GM12872 (cell line): ENCODE measurements around the gene SMARCA2.

ENCODE experiments used
- CTCF ChIP-seq: IDR thresholded peaks from 3 replicates; pipeline ENCODE4 v1.5.1; 2011; ENCODE audit warnings: low read depth, mild to moderate bottlenecking, low read length, moderate library complexity; ENCODE audit not compliant: insufficient read depth

The SMARCA2 gene

GRCh38 chr9:1979741-1980367 is 35.3 kb upstream of the SMARCA2 start:
- TF ChIP-seq CTCF = no peak

DNA sequence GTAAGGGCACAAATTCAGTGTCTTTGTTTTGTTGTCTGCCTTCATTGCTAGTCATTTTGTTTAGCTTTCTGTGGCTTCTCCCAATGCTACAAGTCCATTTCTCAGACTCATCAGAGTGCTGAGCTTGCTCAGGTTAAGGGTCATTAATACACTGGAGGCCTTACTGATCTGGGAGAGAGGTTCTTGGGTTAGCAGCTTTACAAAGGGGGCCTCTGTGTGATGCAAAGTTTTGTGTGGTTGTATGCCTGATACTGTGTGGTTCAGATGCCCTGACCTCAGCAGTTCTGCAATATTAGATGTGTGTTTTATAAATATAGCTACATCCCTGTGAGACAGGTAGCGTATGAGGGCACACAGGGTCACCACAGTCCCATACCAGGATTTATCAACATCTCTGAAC is 34.8 kb upstream of the SMARCA2 start:
- no peak for TF ChIP-seq CTCF

DNA sequence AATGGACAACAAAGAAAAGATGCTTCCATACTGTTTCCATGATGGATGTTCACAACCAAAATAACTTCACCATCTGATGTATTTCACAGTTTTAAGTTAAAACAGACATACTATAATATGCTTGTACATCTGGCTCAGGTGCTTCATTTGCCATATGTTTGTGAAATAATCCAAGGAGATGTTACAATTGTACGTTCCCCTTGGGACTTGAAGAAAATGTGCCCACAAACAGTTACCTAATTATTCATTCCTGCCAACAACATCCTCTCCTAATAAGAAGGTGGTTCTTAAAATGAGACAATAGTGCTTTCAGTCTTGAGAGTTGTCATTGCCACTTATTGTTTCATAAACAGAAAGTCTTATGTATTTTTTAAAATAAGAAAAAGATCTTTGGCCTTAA is 33.1 kb upstream of the SMARCA2 start:
- no peak for TF ChIP-seq CTCF

GRCh38 chr9:1986341-1986740 is 28.8 kb upstream of the SMARCA2 start:
- TF ChIP-seq CTCF = no peak

GRCh38 chr9:1989500-1989899 is 25.6 kb upstream of the SMARCA2 start:
- TF ChIP-seq CTCF = no peak

GRCh38 chr9:1994180-1994579 is 21.0 kb upstream of the SMARCA2 start:
- no peak for TF ChIP-seq CTCF

- TF ChIP-seq CTCF = no peak
Measured at GRCh38 chr9:1995084-1995483, 20.1 kb upstream of the SMARCA2 start.
